Vagina (tissue), 2 donors: Measurements from ENCODE around the gene KRTAP1-3. TPM values are rescaled to one million over a fixed set of nuclear protein-coding genes. Genes with fewer than 3 reads are reported as not detected.
A peak's percentile ranks its signal among the peaks of the same experiment; 100 is the strongest.
"Not testable (repeated sequence)": the region's sequence is repeated elsewhere in the genome, so short reads cannot be mapped to it uniquely, and the experiment has no call there.

Experiments
- DNase-seq, 2 donors: peaks; one replicate each; pipeline ENCODE4 v3.0.0-alpha.2; 2017; ENCODE audit errors: extremely low spot score in 2 of 2
- H3K27ac ChIP-seq: fragments of 200-600 bp; sonication (generic); one replicate; pipeline ENCODE4 v1.5.1; 2019
- H3K27me3 ChIP-seq: fragments of 200-600 bp; sonication (generic); one replicate; pipeline ENCODE4 v1.5.1; 2019
- H3K36me3 ChIP-seq, 2 donors: fragments of 200-600 bp; sonication (generic); one replicate each; pipeline ENCODE4 v1.5.1; 2017 to 2019
- H3K4me1 ChIP-seq: fragments of 200-600 bp; sonication (generic); one replicate; pipeline ENCODE4 v1.5.1; 2019
- H3K4me3 ChIP-seq, 2 donors: fragments of 200-600 bp; sonication (generic); 1 replicate in 1 of 2; 2 replicates in 1 of 2; pipeline ENCODE4 v1.5.1; 2016 to 2019
- H3K9me3 ChIP-seq: fragments of 200-600 bp; sonication (generic); one replicate; pipeline ENCODE4 v1.5.1; 2019
- POLR2A ChIP-seq, 2 donors: fragments of 450-650 bp; IDR thresholded peaks; one replicate each; pipeline ENCODE4 v1.6.1; 2017; ENCODE audit warnings: antibody characterized with exemption in 2 of 2, mild to moderate bottlenecking in 2 of 2, moderate library complexity in 2 of 2
- POLR2AphosphoS5 ChIP-seq, 2 donors: sonication (generic); formaldehyde crosslinking; IDR thresholded peaks; one replicate each; pipeline ENCODE4 v1.9.0; 2017; ENCODE audit warnings: antibody characterized with exemption in 2 of 2, mild to moderate bottlenecking in 2 of 2, low read depth in 1 of 2; ENCODE audit not compliant: insufficient read depth in 1 of 2
- intact Hi-C: fragments of 100-400 bp; cut with DNase I; formaldehyde crosslinking; loops from one replicate; pipeline ENCODE4 v1.15.1; 2023
- total RNA-seq: library from RNA; depleted of rRNA; stranded (reverse); fragments of >200 nt; gene quantifications from one replicate; pipeline ENCODE4 v1.2.3, GENCODE V29; 2016
- TF ChIP-seq, protein P1 (sequence below), 3 experiments: fragments of 450-650 bp in 2 of 3; fragments of 200-600 bp in 1 of 3; sonication (generic) in 1 of 3; IDR thresholded peaks; one replicate each; pipeline ENCODE4 v1.5.1; 2017 to 2019; ENCODE audit warnings: antibody characterized with exemption in 3 of 3, mild to moderate bottlenecking in 2 of 3, moderate library complexity in 2 of 3

Gene KRTAP1-3
- total RNA-seq, 1 donor from 2014 or later: not detected

DNA sequence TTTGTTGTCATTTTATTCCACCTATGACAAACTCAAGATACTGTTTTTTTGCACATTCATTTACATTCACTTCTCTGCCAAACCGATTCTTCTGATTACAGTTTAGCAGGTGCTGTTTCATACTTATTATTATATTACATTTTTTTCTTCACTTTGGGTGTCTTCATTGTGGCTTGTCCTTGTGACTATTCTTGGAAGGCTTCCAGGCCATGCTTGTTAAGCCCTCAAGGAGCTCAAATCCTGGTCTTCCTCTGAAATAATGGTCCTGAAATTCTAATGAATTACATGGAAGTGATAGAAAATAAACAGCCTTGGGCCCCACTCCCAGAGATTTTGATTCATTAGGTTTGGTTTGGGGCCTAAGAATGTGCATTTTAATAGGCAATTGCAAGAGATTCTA, 29.6 kb upstream of the KRTAP1-3 start:
- Histone ChIP-seq H3K27ac (no peak overlapping the region), H3K36me3 (no peaks in the 10 kb centered on the region), H3K4me3 (no peak overlapping the region), H3K9me3 (no peaks in the 10 kb centered on the region), H3K4me1 (peaks cover 22% of the 10 kb centered on the region), H3K27me3 (no peaks in the 10 kb centered on the region)
- intact Hi-C loops: no loop called here
- DNase-seq: no peak
- TF ChIP-seq, protein P1, sequence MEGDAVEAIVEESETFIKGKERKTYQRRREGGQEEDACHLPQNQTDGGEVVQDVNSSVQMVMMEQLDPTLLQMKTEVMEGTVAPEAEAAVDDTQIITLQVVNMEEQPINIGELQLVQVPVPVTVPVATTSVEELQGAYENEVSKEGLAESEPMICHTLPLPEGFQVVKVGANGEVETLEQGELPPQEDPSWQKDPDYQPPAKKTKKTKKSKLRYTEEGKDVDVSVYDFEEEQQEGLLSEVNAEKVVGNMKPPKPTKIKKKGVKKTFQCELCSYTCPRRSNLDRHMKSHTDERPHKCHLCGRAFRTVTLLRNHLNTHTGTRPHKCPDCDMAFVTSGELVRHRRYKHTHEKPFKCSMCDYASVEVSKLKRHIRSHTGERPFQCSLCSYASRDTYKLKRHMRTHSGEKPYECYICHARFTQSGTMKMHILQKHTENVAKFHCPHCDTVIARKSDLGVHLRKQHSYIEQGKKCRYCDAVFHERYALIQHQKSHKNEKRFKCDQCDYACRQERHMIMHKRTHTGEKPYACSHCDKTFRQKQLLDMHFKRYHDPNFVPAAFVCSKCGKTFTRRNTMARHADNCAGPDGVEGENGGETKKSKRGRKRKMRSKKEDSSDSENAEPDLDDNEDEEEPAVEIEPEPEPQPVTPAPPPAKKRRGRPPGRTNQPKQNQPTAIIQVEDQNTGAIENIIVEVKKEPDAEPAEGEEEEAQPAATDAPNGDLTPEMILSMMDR (IDR thresholded peaks at IDR 0.05): no peak
- TF ChIP-seq POLR2A (IDR thresholded peaks at IDR 0.05) (no peak), POLR2AphosphoS5 (IDR thresholded peaks at IDR 0.05; ENCODE audit: insufficient read depth in 1 of 2, low read depth in 1 of 2) (no peak)

DNA sequence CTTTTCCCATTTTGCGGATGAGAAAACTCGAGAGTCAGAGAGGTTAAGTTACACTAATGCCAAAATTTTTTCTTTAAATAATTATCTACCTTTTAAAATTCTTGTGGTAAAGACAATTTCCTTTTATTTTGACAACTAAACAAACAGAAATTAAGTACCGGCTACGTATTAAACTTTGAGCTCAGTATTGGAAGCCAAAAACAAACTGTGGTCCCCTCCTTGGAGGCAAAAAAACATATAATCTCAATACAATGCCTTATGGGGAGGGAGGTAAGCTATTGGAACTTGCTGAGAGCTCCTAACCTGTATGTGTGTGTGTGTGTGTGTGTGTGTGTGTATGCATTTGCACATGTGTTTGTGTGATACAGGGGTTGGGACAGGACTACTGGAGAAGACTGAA, 28.8 kb upstream of the KRTAP1-3 start:
- DNase-seq: no peak
- peaks cover 22% of the 10 kb centered on the region for H3K4me1 ChIP-seq
- H3K4me3 ChIP-seq: no peak overlapping the region
- H3K27me3 ChIP-seq: no peaks in the 10 kb centered on the region
- no peak for TF ChIP-seq POLR2A (IDR thresholded peaks at IDR 0.05)
- TF ChIP-seq, protein P1 (IDR thresholded peaks at IDR 0.05): no peak
- intact Hi-C loops: no loop called here
- no peaks in the 10 kb centered on the region for H3K36me3 ChIP-seq
- no peaks in the 10 kb centered on the region for H3K9me3 ChIP-seq
- H3K27ac ChIP-seq: peak overlapping the region; percentile 2

DNA sequence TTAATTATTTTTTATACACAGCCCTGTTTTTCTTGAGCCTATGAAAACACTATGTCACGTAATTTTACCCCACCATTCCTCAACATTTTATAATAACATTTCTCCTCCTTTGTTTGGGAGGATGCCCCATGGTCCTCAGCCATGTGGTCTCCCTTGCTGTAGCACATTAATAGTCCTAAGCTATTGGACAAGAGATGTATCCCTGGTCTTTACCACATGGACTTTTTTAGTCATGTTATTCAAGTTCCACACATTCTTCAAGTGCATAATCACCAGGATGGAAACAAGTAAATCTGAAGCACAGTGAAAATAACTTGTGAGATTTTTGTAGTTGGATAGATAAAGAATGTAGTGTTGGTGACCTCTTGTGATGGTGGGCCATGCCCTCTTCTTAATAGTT, 27.3 kb upstream of the KRTAP1-3 start:
- H3K4me1 ChIP-seq: peaks cover 22% of the 10 kb centered on the region
- H3K27ac ChIP-seq: peak overlapping the region; percentile 30
- DNase-seq: no peak
- intact Hi-C loops: no loop called here
- no peaks in the 10 kb centered on the region for H3K27me3 ChIP-seq
- no peaks in the 10 kb centered on the region for H3K9me3 ChIP-seq
- no peak overlapping the region for H3K4me3 ChIP-seq
- no peak for TF ChIP-seq POLR2A (IDR thresholded peaks at IDR 0.05)
- TF ChIP-seq, protein P1 (IDR thresholded peaks at IDR 0.05): no peak
- no peak for TF ChIP-seq POLR2AphosphoS5 (IDR thresholded peaks at IDR 0.05; ENCODE audit: insufficient read depth in 1 of 2, low read depth in 1 of 2)
- H3K36me3 ChIP-seq: no peaks in the 10 kb centered on the region

DNA sequence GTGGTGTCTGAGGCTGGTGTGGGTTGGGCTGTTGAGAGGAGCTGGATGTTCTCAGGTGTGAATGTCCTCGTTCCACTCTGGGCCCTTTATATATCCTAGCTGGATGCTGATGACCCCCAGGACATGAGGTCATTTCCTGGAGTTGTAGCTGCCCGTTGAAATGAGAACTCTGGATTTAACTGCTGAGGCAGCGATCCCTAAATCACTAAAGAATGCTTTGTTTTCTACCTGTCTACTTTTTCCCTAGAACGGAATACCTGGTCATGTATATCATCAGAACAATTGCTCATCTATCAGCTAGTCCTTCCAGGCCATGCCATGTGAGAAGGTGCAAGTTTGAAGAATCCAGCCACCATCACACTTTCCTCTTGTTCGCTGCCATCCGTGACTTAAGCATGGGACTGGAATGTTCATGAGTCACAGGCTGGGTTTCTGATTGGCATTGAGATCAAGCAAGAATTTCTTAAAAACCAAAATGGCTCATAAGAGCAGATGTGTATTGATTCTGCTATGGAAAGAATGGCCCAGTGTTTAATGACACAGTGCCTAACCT, 25.5 kb upstream of the KRTAP1-3 start, which contains the start of gene KRTAP2-3:
TSS of gene KRTAP2-3 (minus strand) at position 63 of the 553 bp plus-strand sequence. CDS start 64 bp downstream, outside the sequence.
- Histone ChIP-seq H3K9me3 (no peaks in the 10 kb centered on the region), H3K4me1 (peaks cover 22% of the 10 kb centered on the region), H3K27ac (peak within 1 kb of the TSS; percentile 30), H3K27me3 (no peaks in the 10 kb centered on the region), H3K36me3 (no peaks in the 10 kb centered on the region), H3K4me3 (no peak within 1 kb of the TSS)
- intact Hi-C loops: no loop called here
- no peak for DNase-seq
- TF ChIP-seq POLR2AphosphoS5 (IDR thresholded peaks at IDR 0.05; ENCODE audit: insufficient read depth in 1 of 2, low read depth in 1 of 2): no peak
- no peak for TF ChIP-seq POLR2A (IDR thresholded peaks at IDR 0.05)
- TF ChIP-seq, protein P1 (IDR thresholded peaks at IDR 0.05): no peak

DNA sequence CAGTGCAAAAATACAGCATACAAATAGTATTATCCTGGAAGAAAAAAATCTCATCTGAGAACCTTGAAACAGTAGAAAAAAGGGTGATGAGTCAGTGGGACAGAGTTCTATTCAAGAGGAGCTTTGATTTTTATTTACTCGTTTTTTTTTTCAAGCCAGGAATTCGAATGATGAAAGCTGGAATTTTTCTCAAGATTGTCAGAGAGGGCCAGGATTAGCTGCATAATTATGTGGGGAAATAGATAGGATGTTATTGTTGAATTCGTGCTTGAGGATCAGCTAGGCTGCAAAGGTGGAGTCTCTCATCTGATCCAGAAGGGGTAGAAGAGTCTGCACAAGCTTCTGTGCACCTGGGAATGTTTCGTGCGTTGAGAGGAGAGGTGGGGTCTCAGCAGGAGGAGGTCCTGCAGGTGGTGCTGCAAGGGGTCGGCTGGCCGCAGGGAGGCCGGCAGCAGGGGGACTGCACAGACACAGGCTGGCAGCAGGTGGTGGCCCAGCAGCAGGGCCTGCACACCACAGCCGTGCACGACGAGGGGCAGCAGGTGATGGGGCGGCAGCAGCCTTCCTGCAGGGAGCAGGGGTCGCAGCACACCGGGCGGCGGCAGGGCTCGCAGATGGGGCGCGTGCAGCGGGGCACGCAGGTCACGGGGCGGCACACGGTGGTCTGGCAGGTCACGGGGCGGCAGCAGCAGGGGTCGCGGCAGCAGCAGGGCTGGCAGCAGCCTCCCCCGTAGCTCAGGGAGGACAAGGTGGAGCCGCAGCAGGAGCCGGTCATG, 24.8 kb upstream of the KRTAP1-3 start:
- H3K27ac ChIP-seq, H3K36me3 ChIP-seq, H3K27me3 ChIP-seq, H3K4me3 ChIP-seq, H3K9me3 ChIP-seq, intact Hi-C loops, DNase-seq: not testable (repeated sequence)
- peaks cover 22% of the 10 kb centered on the region for H3K4me1 ChIP-seq
